Stimulated activated CD4-positive, alpha-beta T cell treated with anti-CD3 and anti-CD28 coated beads, Interleukin-15, amount 100 ng/mL, for 1 hour (primary cell): ENCODE results near the gene FGF23.

Experiments used
- DNase-seq, 2 donors: peaks; one replicate each; pipeline ENCODE4 v3.0.0-alpha.2; 2020; ENCODE audit warnings: low read depth in 1 of 2, low spot score in 1 of 2

FGF23 gene

GRCh38 chr12:4386801-4387200 is 7.3 kb upstream of the FGF23 start:
- no peak for DNase-seq

GRCh38 chr12:4383304-4383865 is 3.9 kb upstream of the FGF23 start:
- no peak for DNase-seq

GRCh38 chr12:4380332-4380731 is 820 bp upstream of the FGF23 start:
- no peak for DNase-seq

- no peak for DNase-seq
These were observed 740 bp downstream of the FGF23 start for GRCh38 chr12:4378772-4379171.

- DNase-seq = no peak
These were observed 4.1 kb downstream of the FGF23 start for GRCh38 chr12:4375449-4375848.

- DNase-seq = no peak
These were observed 6.9 kb downstream of the FGF23 start for GRCh38 chr12:4372653-4373052.

- DNase-seq = no peak
These were observed 9.2 kb downstream of the FGF23 start for GRCh38 chr12:4370265-4370664.

- no peak for DNase-seq
These were observed 10.0 kb downstream of the FGF23 start for GRCh38 chr12:4369548-4369947.

- no peak for DNase-seq
These were observed 13.4 kb downstream of the FGF23 start for GRCh38 chr12:4366090-4366489.

GRCh38 chr12:4356041-4356327 is 23.5 kb downstream of the FGF23 start:
- DNase-seq = peak in 1 of 2 donors; percentile 24

GRCh38 chr12:4355156-4356040 is 24.1 kb downstream of the FGF23 start:
- no peak for DNase-seq

- no peak for DNase-seq
These were observed 25.7 kb downstream of the FGF23 start for GRCh38 chr12:4353785-4354208.

GRCh38 chr12:4346931-4347330 is 32.6 kb downstream of the FGF23 start:
- DNase-seq = no peak

GRCh38 chr12:4331842-4332241 is 47.7 kb downstream of the FGF23 start:
- no peak for DNase-seq

- DNase-seq = no peak
These were observed 48.3 kb downstream of the FGF23 start for GRCh38 chr12:4331221-4331620.

GRCh38 chr12:4330203-4330602 is 49.3 kb downstream of the FGF23 start:
- no peak for DNase-seq

GRCh38 chr12:4327293-4327692 is 52.2 kb downstream of the FGF23 start:
- DNase-seq = no peak

GRCh38 chr12:4325966-4326365 is 53.5 kb downstream of the FGF23 start:
- no peak for DNase-seq

GRCh38 chr12:4324366-4324765 is 55.1 kb downstream of the FGF23 start:
- no peak for DNase-seq

GRCh38 chr12:4323396-4323795 is 56.1 kb downstream of the FGF23 start:
- DNase-seq = no peak

- DNase-seq = no peak
These were observed 56.8 kb downstream of the FGF23 start for GRCh38 chr12:4322726-4323125.

- DNase-seq = peak; percentile 84 to 87
These were observed 58.4 kb downstream of the FGF23 start, which contains the start of gene TIGAR for GRCh38 chr12:4320853-4321701. TIGAR (plus strand) TSS chr12:4321213; CDS start chr12:4321272, 59 bp downstream.
